22Rv1 (cell line): ENCODE results near the gene SLC35G6.

Source experiments
- CTCF ChIP-seq: fragments of 450-650 bp; IDR thresholded peaks from 2 replicates; pipeline ENCODE4 v1.5.1; 2017; ENCODE audit warnings: mild to moderate bottlenecking
- ZFX ChIP-seq: fragments of 450-650 bp; IDR thresholded peaks from 2 replicates; pipeline ENCODE4 v1.6.1; 2017; ENCODE audit warnings: antibody characterized with exemption, borderline replicate concordance

DNA sequence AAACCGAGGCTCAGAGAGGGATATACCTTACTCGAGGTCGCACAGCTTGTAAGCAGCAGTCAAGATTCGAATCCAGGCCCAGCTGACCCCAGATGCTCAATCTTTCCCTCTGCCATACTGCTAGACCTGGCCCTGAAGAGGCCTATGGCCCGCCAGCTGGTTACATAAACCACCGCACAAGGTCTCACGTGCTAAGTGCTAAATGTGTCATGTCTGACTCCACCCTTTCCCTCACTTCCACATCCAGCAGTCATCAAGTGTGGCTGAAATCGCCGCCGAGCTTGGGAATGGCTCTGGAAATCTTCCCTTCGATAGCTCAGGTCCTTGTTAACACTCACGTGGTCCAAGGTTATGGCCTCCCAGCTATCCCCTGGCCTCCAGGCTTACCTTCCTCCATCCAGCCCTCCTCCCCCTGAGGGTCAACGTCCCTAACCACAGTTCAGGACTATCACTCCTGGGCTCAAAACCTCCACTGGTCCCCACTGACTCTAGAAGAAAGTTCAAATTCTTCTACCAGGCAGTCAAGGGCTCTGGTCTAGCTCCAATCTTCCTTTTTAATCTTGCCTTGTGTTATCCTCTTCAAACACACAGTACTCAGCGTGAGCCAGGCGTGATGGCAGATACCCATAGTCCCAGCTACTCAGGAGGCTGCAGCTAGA is 5.4 kb upstream of the SLC35G6 start:
- no peak for TF ChIP-seq CTCF
- no peak for TF ChIP-seq ZFX
